Activated T-cell treated with anti-CD3 and anti-CD28 coated beads for 1 hour (primary cell): Measurements from ENCODE around the gene ALCAM.

Experiments used
- DNase-seq: peaks from one replicate; pipeline ENCODE4 v3.0.0-alpha.2; 2020; ENCODE audit warnings: low read depth

Gene ALCAM

GRCh38 chr3:105429034-105429762 is 62.5 kb downstream of the ALCAM start:
- no peak for DNase-seq

DNA sequence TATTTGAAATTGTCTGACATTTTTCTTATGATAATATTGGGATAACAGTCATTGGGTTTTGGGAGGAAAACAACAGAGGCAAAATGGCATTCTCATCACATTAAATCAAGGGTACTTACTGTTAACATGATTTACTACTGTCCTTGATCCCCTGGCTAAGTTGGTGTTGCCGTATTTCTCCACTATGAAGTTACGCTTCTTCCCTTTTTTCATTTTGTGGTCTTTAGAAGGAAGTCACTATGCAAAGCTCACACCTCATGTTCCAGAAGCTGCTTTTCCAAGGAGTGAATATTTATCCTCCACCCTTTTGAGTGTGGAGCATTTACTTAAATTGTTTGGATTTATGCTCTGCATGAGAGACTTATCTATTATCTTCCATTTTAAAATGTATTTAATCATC is 63.7 kb downstream of the ALCAM start:
- DNase-seq, result no peak

GRCh38 chr3:105431200-105431599 is 64.5 kb downstream of the ALCAM start:
- no peak for DNase-seq

- DNase-seq, result no peak
Observed at GRCh38 chr3:105435277-105435676, 68.6 kb downstream of the ALCAM start.

DNA sequence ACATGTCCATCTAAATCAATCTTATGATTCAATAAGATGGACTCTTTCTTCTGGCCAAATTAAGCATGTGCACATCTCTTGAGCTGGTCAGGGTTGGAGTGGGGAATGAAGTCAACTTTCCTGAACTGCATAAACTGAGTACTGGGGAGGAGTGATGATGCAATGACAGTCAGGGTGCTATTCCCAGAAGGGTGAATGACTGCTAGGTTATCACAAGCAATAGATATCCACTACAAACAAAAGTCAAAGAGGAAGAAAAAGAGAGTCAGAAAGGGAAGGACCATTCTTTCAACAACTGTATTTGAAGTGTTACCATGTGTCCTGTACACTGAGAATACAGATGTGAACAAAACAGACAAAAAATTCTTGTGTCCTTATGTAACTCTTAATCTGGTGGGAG is 70.0 kb downstream of the ALCAM start:
- no peak for DNase-seq

DNA sequence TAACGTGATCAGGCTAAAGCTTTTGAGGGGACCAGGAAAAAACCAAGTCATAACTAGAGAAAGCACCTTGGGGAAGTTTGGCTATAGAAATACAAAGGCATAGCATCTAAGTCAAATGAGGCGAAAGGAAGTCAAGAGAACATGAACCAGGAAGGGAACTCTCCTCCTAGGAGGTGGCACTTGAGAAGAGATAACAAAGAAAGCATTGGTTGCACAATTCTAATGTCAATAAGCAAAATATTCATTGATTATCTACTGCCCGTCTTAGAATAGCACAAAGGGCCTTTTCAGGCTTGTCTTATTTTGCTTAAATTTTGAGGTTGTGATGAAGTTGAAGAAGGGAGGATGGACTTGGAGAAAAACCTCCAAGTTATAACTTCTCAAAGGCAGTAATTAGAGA is 73.4 kb downstream of the ALCAM start:
- DNase-seq, result no peak

GRCh38 chr3:105444725-105445124 is 78.0 kb downstream of the ALCAM start:
- DNase-seq, result no peak

DNA sequence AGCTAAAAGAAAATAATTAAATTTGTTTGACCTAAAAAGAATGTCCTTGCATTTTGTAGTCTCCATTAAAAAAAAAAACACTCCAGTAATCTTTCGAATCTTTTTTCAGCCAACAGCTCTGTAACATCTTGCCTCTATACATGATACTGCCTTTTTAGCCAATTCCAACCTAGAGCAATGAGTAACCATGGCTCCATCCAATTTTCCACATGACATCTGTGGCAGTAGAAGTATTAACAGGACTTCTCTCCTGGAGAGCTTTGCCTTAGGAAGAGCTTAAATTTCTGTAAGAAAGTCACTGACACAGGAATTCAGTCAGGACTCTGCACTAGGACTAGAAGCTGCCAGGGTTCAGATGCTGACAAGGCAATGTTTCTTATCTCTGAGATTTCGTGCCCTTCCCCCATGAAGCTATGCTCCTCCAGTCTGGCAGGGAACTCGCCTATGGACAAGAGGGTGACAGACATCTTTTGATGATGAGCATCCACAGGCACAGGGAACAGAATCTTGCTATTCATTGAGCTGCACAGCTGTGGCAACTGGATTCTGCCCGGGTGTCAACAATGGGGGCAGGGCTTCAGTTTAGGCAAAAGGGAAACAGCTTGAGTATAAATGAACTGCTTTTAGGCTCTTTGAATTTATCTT is 81.8 kb downstream of the ALCAM start:
- DNase-seq, result no peak

- DNase-seq, result no peak
Observed at GRCh38 chr3:105449414-105449813, 82.7 kb downstream of the ALCAM start.

DNA sequence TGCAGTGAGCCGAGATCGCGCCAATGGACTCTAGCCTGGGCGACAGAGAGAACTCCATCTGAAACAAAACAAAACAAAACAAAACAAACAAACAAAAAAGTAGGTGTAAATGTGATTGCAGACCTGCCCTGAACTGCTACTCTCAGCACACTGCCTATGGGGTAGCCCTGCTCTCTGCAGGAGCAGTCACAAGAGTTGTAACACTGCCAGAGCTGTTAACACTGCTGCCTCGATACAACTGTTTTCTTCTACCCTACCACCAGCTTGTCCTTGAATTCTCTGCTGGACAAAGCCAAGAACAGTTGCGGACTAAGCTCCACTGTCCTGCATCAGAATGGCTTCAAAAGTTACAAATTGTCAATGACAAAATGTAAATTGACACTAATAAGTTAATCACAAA is 89.3 kb downstream of the ALCAM start:
- DNase-seq, result no peak

DNA sequence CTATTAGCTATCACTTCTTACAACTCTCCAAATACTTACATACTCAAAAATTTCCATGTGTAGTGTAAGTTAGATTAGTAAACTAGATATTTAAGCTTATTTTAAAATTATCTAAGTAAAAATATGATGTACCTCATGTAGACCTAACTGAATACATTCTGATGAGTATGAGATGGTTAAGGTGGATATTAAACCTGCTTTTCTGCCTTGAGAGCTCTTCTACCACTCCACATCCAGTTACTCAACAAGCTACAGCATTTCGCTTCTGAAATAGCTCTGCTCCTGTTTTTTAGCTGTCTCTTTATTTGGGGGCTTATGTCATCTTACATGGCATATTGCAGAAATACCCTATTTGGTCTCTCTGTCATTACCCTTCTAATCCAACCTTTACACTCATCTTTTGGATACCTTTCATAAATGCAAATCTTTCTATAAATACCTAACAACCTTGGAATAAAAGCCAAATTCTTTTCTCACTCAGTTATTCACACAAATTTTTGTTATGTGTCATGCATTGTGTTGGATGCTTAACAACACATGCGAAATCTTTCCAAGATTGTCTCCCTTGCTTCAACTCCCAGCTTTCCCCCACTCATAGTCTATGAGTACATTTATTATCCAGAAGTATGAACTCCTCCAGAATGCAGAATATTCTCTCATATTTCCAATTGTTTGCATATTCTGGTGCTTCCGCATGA is 92.0 kb downstream of the ALCAM start:
- no peak for DNase-seq

GRCh38 chr3:105459566-105460290 is 93.0 kb downstream of the ALCAM start:
- DNase-seq, result no peak

GRCh38 chr3:105463620-105464019 is 96.9 kb downstream of the ALCAM start:
- no peak for DNase-seq

DNA sequence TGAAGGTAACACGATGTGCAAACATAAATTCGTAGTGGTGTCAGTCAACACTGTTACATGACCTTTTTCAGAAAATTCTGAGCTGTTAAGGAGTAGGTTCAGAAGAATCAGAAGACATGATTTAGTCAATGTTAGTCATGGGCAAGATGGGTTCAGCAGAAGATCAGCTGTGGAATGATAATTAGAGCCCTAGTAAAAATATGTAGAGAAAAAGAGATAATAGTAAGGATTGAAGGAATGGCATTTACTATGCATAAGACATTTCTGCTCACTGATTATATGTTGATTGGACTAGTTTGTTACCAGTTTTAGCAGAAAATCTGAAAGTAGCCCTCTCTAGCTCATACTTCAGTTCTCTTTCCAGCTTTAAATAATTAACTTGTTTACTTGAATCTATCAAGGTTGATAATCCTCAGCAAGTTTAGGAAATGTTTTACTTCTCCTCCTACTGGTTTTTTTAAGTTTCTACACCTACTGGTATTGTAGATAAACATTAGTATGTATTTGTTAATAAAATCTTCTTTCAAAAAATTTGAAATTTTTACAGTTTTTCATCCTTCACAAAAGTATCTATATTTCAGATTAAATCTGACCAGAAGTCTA is 98.6 kb downstream of the ALCAM start:
- no peak for DNase-seq

DNA sequence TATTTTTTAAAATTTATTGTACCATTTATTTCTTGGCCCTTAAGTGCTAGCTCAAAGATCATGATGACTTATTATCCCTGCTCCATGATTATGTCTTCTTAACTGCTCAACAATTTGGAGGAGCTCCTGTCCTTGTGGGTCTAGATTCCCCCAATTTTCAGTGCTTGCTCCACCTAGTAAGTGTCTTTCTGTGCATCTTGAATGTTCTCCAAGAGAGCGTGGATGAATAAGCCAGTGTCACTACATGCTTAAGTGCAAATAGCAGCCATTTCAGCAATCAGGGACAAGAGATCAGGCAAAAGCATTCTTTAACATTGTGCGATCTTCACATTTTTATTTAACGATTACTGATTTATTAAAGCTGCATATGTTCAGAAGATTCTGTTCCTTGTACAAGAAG is 99.4 kb downstream of the ALCAM start:
- no peak for DNase-seq

- no peak for DNase-seq
Observed at GRCh38 chr3:105466495-105467404, 100.0 kb downstream of the ALCAM start.

DNA sequence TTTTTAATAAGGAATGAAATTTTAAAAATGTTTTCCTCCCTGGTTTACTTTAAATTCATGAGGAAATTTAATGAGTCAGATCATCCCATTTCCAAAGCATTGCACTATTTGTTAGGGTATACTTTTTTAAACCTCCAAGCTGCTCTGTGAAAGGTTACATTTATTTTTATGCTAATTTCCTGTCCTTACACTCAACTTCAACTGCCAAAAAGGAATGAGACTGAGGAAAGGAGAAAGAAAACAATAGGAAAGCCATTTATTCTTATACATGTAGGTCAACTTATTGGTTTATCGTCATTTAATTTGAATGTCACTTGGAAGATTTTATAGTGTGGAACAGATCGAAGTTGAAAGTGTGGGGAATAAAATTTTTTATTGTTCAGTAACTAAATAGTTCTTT is 104.1 kb downstream of the ALCAM start:
- no peak for DNase-seq

DNA sequence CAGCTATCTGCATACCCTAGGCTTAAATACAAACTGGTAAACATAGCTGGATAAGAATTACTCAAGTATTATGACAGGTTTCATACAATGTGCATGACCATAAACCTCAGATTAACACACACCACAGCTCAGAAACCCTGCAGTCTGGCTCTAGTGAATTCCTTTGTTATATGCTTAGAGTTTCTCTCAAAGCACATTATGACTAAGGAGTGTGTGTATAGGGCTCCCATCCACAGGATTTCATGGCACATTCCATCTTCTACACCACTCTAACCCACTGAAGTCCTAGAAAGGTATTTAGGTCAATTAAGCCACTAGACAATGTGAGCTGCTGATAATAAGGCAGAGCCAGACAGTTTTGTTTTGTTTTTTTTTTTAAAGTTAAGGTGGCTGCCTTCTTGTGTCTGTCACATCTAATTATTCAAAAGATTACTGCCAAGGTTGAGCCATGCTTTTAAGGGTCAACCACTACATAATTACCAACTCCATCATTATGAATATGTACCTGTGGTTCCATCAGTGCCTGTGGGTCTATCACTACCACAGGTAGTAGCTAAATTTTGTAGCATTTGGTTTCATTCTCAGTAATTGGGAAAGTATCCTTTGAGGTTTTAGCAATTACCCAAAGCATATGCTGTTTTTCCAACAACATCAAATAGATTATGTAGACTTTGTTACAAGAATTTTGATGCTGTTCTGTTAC is 107.0 kb downstream of the ALCAM start:
- no peak for DNase-seq

GRCh38 chr3:105480768-105481167 is 114.1 kb downstream of the ALCAM start:
- no peak for DNase-seq

- no peak for DNase-seq
Observed at GRCh38 chr3:105483476-105483875, 116.8 kb downstream of the ALCAM start.

DNA sequence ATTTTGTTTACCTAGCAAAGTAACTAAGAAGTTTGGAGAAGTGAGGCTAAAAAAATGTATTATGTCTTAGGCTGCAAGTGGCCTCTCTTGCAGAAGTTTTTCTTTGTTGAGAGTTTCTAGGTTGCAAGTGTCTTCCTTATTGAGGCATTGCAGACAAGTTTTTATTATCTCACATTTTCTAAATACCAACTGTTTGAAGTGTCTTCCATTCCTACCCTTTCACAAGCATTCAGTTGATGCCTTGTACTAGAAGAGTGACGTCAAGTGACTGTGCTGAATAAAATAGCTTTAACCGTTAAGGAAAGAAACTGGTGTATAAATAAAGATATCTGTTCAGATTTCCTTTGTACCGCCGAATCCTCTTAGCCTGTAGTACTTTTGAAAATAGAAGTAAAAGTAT is 123.3 kb downstream of the ALCAM start:
- no peak for DNase-seq
